IMR-90 (cell line): ENCODE results near the gene STX2.

Experiments used
- CHD1 ChIP-seq: IDR thresholded peaks from 2 replicates; pipeline ENCODE4 v1.6.1; 2012; ENCODE audit warnings: low read depth, low read length, improper control_type of control experiment
- CTCF ChIP-seq: conservative IDR thresholded peaks from 2 replicates; pipeline ENCODE4 v1.5.1; 2012; ENCODE audit warnings: mild to moderate bottlenecking, low read depth, low read length, improper control_type of control experiment
- FOS ChIP-seq: fragments of 150-350 bp; IDR thresholded peaks from 2 replicates; pipeline ENCODE4 v1.6.1; 2016; ENCODE audit warnings: low read depth, low read length
- MXI1 ChIP-seq: IDR thresholded peaks from 2 replicates; pipeline ENCODE4 v1.6.1; 2012; ENCODE audit warnings: low read depth, mild to moderate bottlenecking, low read length, moderate library complexity, borderline replicate concordance
- POLR2A ChIP-seq: IDR thresholded peaks from 2 replicates; pipeline ENCODE4 v1.6.1; 2012; ENCODE audit warnings: mild to moderate bottlenecking, low read depth, low read length
- RAD21 ChIP-seq: IDR thresholded peaks from 2 replicates; pipeline ENCODE4 v1.6.1; 2012; ENCODE audit warnings: low read length, improper control_type of control experiment
- RCOR1 ChIP-seq: IDR thresholded peaks from 2 replicates; pipeline ENCODE4 v1.6.1; 2012; ENCODE audit warnings: mild to moderate bottlenecking, low read length, improper control_type of control experiment; ENCODE audit not compliant: insufficient replicate concordance
- RFX5 ChIP-seq: IDR thresholded peaks from 2 replicates; pipeline ENCODE4 v1.8.0; 2012; ENCODE audit warnings: low read depth, mild to moderate bottlenecking, low read length, moderate library complexity
- SMC3 ChIP-seq: fragments of 150-350 bp; IDR thresholded peaks from 2 replicates; pipeline ENCODE4 v1.6.1; 2016; ENCODE audit warnings: low read depth, mild to moderate bottlenecking, antibody characterized with exemption, low read length, moderate library complexity
- USF2 ChIP-seq: fragments of 150-350 bp; IDR thresholded peaks from 2 replicates; pipeline ENCODE4 v1.6.1; 2017; ENCODE audit warnings: mild to moderate bottlenecking, antibody characterized with exemption, low read length, low read depth

- no peak for TF ChIP-seq CHD1
- TF ChIP-seq POLR2A: no peak
- TF ChIP-seq CTCF: no peak
- no peak for TF ChIP-seq RAD21
- TF ChIP-seq USF2: no peak
- TF ChIP-seq RFX5: no peak
- no peak for TF ChIP-seq SMC3
- TF ChIP-seq FOS: no peak
- TF ChIP-seq RCOR1: no peak
- no peak for TF ChIP-seq MXI1
These were observed 84.7 kb downstream of the STX2 start for GRCh38 chr12:130754234-130754901.
